Measurements from ENCODE around the gene COL18A1.

Gene COL18A1

DNA sequence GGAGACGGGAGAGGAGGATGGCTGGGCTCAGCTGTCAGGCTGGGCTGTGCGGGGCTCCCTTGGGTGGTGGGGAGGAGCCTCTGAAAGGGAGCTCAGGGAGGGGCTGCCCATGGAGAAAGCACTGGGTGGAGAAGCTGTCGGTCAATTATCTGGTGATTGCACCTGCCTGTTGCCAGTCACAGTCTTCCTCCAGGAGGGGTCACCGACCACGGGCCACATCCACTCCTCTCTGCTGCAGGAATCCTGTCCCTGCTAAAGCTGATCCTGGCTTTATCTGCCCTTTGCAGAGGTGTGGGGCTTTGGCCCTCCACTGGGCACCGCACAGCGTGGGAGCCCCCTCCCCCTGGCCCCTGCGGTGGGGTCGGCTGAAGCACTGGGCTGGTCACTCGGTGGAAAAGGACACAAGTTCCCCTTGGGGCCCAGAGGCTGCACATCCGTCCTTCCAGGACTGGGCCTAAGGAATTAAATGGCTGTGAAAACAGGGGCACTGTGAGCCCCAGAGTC is 21.8 kb upstream of the COL18A1 start:
- peak in 1 of 5 experiments; percentile 6 for DNase-seq

- peak in 1 of 5 experiments; percentile 7 for DNase-seq
These were observed 21.3 kb upstream of the COL18A1 start for GRCh38 chr21:45383615-45384201.

- DNase-seq, result no peak
These were observed 20.1 kb upstream of the COL18A1 start for GRCh38 chr21:45384656-45385548.

DNA sequence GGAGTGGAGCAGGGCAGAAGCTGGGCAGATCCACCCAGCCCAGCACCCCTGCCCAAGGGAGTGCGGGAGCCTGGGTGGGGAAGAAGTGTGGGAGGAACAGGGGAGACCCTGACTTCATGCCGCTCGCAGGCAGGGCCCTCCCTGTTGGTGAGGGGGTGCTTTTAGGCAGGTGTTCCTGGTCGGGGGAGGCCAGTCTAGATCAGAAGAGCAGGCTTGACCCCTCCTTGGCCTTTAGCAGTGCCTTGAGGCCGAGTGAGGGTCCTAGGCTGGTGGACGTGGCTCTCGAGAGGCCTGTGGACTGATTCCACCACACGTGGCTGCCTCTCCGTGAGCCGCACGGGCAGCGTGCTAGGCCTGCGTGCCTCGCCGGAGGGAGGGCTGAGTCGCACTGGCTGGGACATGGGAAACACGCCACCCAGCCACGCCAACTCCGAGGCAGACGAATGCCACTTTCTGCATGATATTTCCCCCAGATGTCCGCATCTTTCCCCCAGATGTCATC is 19.4 kb upstream of the COL18A1 start:
- DNase-seq, result no peak

DNA sequence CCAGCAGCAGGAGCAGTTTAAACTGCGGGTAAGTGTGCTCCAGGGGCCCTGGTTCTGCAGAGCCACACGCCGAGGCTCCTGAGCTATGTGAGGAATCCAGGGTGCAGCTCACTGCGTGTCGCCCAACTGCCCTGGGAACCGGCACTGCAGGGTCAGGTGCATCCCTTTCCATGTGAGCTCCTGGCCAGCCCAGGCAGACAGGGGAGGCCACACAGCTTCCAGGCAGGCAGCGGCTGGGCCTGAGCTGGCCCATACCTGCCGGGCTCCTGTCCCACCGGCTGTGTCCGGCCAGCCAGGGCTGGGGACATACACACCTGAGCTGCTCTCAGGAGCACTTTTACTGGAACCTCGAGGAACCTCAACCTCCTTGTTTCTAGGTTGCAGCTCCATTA is 18.6 kb upstream of the COL18A1 start:
- DNase-seq, result peak in 1 of 5 experiments; percentile 7

- peak in 1 of 5 experiments; percentile 5 for DNase-seq
These were observed 18.1 kb upstream of the COL18A1 start for GRCh38 chr21:45386728-45387371.

DNA sequence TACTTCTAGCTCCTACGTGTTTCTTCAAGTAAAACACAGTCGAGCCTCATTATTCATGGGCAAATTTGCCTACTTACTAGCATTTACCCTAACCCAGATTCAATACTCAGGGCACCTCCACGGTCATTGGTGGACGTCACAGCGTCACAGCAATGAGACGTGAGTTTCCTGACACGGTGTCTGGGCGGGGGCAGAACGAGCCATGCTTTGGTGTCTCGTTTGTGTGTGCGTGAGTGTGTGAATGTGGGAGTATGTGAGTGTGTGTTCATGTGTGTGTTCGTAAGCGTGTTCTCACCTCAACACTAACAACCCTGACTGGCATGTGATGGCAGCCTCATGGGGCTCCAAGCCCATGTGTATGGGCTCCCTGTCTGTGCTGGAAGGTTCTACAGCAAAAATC is 17.5 kb upstream of the COL18A1 start:
- no peak for DNase-seq

- no peak for DNase-seq
These were observed 16.9 kb upstream of the COL18A1 start for GRCh38 chr21:45388011-45388521.

- DNase-seq, result peak in 1 of 5 experiments; percentile 6
These were observed 16.2 kb upstream of the COL18A1 start for GRCh38 chr21:45388611-45389296.

GRCh38 chr21:45390121-45390751 is 14.7 kb upstream of the COL18A1 start:
- DNase-seq, result no peak

DNA sequence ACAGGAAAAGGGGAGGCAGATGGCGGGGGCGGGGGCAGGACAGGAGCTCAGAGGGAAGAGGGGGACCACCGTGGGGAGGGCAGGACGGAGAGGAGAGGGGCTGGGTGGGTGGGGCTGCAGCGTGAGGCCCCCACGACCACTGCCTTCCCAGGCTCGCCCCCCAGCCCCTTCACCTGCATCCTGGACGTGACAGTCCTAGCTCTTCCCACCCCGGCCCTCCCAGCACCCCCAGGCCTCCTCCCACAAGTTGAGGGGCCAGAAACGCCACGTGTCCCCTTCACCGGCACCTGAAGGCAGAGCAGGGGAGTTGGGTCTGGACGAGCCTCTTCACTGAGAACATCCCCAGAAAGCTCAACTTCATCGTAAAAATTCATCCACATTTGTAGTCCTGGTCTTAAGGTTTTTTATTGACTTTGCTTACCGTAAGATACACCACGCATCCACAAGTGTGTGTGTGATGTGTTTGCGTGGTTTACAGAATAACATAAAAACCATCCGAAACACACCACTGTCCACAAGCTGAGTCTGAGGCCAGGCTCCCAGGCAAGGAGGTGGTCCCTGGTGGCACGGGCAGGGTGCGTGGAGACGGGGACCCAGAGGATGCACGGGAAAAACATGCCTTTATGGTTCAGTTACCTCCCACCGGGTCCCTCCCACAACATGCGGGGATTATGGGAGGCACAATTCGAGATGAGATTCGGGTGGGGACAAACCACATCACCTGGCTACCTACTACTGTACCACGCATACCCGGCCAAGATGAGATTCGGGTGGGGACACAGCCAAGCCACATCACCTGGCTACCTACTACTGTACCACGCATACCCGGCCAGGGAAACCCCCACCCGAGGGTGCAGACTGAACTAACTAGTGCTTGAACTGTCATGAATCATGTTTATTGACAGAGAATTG is 13.9 kb upstream of the COL18A1 start:
- DNase-seq, result peak in 1 of 5 experiments; percentile 0

- no peak for DNase-seq
These were observed 13.0 kb upstream of the COL18A1 start for GRCh38 chr21:45391743-45392572.

DNA sequence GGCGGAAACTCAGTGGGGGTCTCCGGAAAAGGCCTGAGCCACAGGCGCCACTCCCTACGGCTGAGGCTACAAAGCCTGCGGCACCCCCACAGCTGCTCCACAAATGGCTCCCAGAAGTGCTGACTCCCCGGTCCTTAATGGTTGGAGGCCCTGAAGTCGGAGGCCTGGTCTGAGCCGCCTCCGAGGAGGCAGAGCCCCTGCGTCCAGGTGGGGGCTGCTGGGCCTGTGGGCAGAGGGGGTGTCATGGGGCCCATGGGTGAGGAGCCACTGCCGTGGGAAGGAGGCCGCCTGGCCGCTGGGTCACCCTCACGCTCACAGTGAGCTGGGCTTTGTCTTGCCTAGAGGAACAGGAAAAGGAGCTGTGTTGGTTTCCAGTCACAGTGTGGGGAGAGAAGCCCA is 12.4 kb upstream of the COL18A1 start:
- DNase-seq, result peak in 1 of 5 experiments; percentile 4

DNA sequence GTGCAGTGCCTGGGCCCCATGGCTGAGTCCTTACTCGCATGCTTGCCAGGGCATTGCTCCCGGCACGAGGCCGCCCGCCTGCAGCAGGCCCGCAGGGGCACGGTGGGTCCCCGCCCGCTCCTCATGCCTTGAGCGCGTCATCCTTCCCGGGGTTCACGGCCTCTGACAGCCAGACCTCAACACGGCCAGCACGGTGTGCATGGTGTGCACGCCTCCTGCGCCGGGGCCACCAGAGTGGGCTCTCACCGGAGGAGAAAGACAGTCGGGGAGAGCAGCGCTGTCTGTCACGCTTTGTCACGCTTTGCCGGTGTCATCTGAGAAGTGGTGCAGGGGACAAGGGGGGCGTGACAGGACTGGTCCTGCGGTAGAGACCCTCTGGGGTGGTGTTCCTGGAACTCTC is 11.9 kb upstream of the COL18A1 start:
- DNase-seq, result peak in 1 of 5 experiments; percentile 7

DNA sequence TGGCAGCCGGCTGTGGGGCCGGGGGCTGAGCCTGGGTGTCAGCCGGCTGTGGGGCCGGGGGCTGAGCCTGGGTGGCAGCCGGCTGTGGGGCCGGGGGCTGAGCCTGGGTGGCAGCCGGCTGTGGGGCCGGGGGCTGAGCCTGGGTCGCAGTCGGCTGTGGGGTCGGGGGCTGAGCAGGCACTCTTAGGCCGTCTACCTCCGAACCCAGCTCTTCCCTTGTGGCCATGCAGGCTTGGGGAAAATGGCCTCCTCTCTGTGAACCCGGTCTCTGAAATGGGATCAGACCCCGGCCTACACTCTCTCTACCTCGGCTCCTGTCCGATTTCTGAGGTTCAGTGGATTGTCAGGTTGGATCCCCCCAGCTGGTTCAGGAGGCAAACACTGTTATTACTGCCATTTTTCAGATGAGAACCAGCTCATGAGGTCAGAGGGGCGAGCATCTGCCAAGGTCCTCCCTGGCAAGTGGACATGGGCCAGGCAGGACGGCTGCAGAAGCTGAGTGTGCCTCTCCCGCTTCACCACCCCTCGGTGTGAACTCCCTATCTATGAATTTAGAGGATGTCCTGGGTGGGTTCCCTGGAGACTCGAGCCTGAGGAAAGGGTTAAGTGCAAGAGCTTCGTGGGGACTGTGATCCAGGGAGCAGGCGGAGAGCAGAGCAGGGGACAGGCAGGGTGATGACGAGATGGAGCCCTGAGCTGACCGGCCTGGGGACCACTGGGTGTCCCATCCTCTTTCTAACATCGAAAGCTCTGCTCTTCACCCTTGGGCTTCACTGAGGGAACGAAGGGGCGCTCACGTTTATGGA is 10.9 kb upstream of the COL18A1 start:
- DNase-seq, result peak in 1 of 5 experiments; percentile 3

- DNase-seq, result no peak
These were observed 8.4 kb upstream of the COL18A1 start for GRCh38 chr21:45396620-45396995.

DNA sequence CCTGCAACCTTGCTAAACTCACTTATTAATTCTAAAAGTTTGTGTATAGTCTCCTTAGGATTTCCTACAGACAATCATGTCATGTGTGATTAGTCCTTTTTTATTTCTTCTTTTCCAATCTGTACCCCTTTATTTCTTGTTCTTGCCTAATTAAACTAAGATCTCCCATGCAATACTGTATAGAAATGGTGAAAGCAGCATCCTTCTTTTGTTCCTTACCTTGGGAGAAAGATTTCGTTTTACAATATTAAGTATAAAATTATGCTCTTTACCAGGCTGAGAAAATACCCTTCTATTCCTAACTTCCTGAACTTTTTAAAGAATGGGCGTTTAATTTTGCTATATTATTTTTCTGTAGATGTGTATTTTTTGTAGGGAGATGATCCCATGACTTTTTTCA is 7.6 kb upstream of the COL18A1 start:
- no peak for DNase-seq

GRCh38 chr21:45401054-45401518 is 3.9 kb upstream of the COL18A1 start:
- DNase-seq, result no peak
